Liver (tissue), 9 donors: ENCODE data around the gene CYP2B6. TPM values are rescaled to one million over a fixed set of nuclear protein-coding genes. Genes with fewer than 3 reads are reported as not detected.

Experiments used
- DNase-seq: peaks from one replicate; pipeline ENCODE4 v3.0.0-alpha.2; 2017; ENCODE audit warnings: low spot score
- H3K27ac ChIP-seq, 2 donors: one replicate each; pipeline ENCODE4 v1.7.0; 2013; ENCODE audit warnings: inconsistent platforms in 2 of 2, low read length in 2 of 2, control low read depth in 1 of 2, low read depth in 1 of 2, mild to moderate bottlenecking in 1 of 2
- H3K27me3 ChIP-seq, 4 donors: one replicate each; pipeline versions ENCODE4 v1.6.1 to v1.7.0; 2013; ENCODE audit warnings: low read length in 3 of 4, inconsistent platforms in 1 of 4, mild to moderate bottlenecking in 1 of 4, moderate library complexity in 1 of 4; ENCODE audit not compliant: control insufficient read depth in 4 of 4, insufficient read depth in 4 of 4
- H3K36me3 ChIP-seq, 4 donors: one replicate each; pipeline versions ENCODE4 v1.6.1 to v1.7.0; 2013; ENCODE audit warnings: low read length in 3 of 4, mild to moderate bottlenecking in 3 of 4, low read depth in 1 of 4, moderate library complexity in 1 of 4; ENCODE audit not compliant: control insufficient read depth in 4 of 4, insufficient read depth in 3 of 4
- H3K4me1 ChIP-seq, 4 donors: one replicate each; pipeline versions ENCODE4 v1.6.1 to v1.7.0; 2013; ENCODE audit warnings: low read length in 3 of 4, mild to moderate bottlenecking in 3 of 4, moderate library complexity in 1 of 4; ENCODE audit not compliant: control insufficient read depth in 4 of 4, insufficient read depth in 4 of 4
- H3K4me3 ChIP-seq, 3 donors: one replicate each; pipeline versions ENCODE4 v1.6.1 to v1.7.0; 2013; ENCODE audit warnings: low read length in 3 of 3, control low read depth in 1 of 3, low read depth in 1 of 3, mild to moderate bottlenecking in 1 of 3
- H3K9ac ChIP-seq, 2 donors: one replicate each; pipeline ENCODE4 v1.7.0; 2013; ENCODE audit warnings: low read length in 2 of 2, mild to moderate bottlenecking in 2 of 2, moderate library complexity in 2 of 2, control low read depth in 1 of 2, low read depth in 1 of 2
- H3K9me3 ChIP-seq, 4 donors: one replicate each; pipeline versions ENCODE4 v1.6.1 to v1.7.0; 2013; ENCODE audit warnings: low read length in 3 of 4; ENCODE audit not compliant: control insufficient read depth in 4 of 4
- EGR1 ChIP-seq, 2 donors: IDR thresholded peaks; 2 replicates each; pipeline ENCODE4 v1.6.1; 2016 to 2018; ENCODE audit warnings: antibody characterized with exemption in 2 of 2, low read depth in 2 of 2
- FOXA1 ChIP-seq: IDR thresholded peaks from 2 replicates; pipeline ENCODE4 v1.6.1; 2016; ENCODE audit warnings: antibody characterized with exemption
- FOXA2 ChIP-seq: IDR thresholded peaks from 2 replicates; pipeline ENCODE4 v1.6.1; 2016; ENCODE audit warnings: antibody characterized with exemption
- GABPA ChIP-seq, 2 donors: IDR thresholded peaks in 1 of 2; conservative IDR thresholded peaks in 1 of 2; 2 replicates each; pipeline ENCODE4 v1.6.1; 2016; ENCODE audit warnings: antibody characterized with exemption in 2 of 2, mild to moderate bottlenecking in 1 of 2, moderate library complexity in 1 of 2
- HNF4A ChIP-seq, 2 donors: conservative IDR thresholded peaks; 2 replicates each; pipeline ENCODE4 v1.6.1; 2016; ENCODE audit warnings: antibody characterized with exemption in 2 of 2, mild to moderate bottlenecking in 2 of 2
- HNF4G ChIP-seq: IDR thresholded peaks from 2 replicates; pipeline ENCODE4 v1.6.1; 2016; ENCODE audit warnings: antibody characterized with exemption
- JUND ChIP-seq, 2 donors: IDR thresholded peaks; 2 replicates each; pipeline ENCODE4 v1.6.1; 2016; ENCODE audit warnings: antibody characterized with exemption in 2 of 2
- NR2F2 ChIP-seq: IDR thresholded peaks from 2 replicates; pipeline ENCODE4 v1.6.1; 2016; ENCODE audit warnings: antibody characterized with exemption
- RAD21 ChIP-seq, 2 donors: IDR thresholded peaks; 2 replicates each; pipeline ENCODE4 v1.6.1; 2016; ENCODE audit warnings: antibody characterized with exemption in 2 of 2, mild to moderate bottlenecking in 2 of 2
- REST ChIP-seq: IDR thresholded peaks from 2 replicates; pipeline ENCODE4 v1.6.1; 2016; ENCODE audit warnings: antibody characterized with exemption, mild to moderate bottlenecking
- RXRA ChIP-seq, 2 donors: IDR thresholded peaks; 2 replicates each; pipeline ENCODE4 v1.6.1; 2017 to 2018; ENCODE audit warnings: antibody characterized with exemption in 2 of 2, mild to moderate bottlenecking in 1 of 2
- SP1 ChIP-seq: IDR thresholded peaks from 2 replicates; pipeline ENCODE4 v1.6.1; 2018; ENCODE audit warnings: antibody characterized with exemption, mild to moderate bottlenecking
- TAF1 ChIP-seq: conservative IDR thresholded peaks from 2 replicates; pipeline ENCODE4 v1.6.1; 2016; ENCODE audit warnings: antibody characterized with exemption, mild to moderate bottlenecking
- YY1 ChIP-seq: IDR thresholded peaks from 2 replicates; pipeline ENCODE4 v1.6.1; 2016; ENCODE audit warnings: antibody characterized with exemption, mild to moderate bottlenecking
- ZBTB33 ChIP-seq: IDR thresholded peaks from 2 replicates; pipeline ENCODE4 v1.6.1; 2016; ENCODE audit warnings: antibody characterized with exemption
- whole genome bisulfite sequencing: extraction: QIAGEN DNeasy Blood & Tissue Kit; methylation state at CpG from one replicate; pipeline ENCODE4 v1.1.7; 2013; 5-methylcytosine and 5-hydroxymethylcytosine counted together
- polyA plus RNA-seq, 2 donors: library from polyadenylated mRNA; stranded (reverse) in 1 of 2; unstranded in 1 of 2; fragments of 200-250 nt in 1 of 2; fragments of >200 nt in 1 of 2; fragmentation: Nextera tagmentation in 1 of 2; extraction: Ambion mirVana in 1 of 2; gene quantifications; one replicate each; pipeline versions ENCODE4 v1.2.1 to v1.2.3, GENCODE V29; 2013 to 2015
- total RNA-seq, 2 donors: library from RNA; depleted of rRNA; stranded (reverse); fragments of >200 nt; gene quantifications; one replicate each; pipeline ENCODE4 v1.2.3, GENCODE V29; 2014
- TF ChIP-seq, protein P1 (sequence below): IDR thresholded peaks from 2 replicates; pipeline ENCODE4 v1.6.1; 2016; ENCODE audit warnings: antibody characterized with exemption
- TF ChIP-seq, protein P2 (sequence below): IDR thresholded peaks from 2 replicates; pipeline ENCODE4 v1.6.1; 2016; ENCODE audit warnings: antibody characterized with exemption
- TF ChIP-seq, protein P3 (sequence below): fragments of 150-350 bp; IDR thresholded peaks from 2 replicates; pipeline ENCODE4 v1.5.1; 2017; ENCODE audit warnings: improper control_type of control experiment, low read depth, low read length; ENCODE audit not compliant: missing input control
- donor health status: healthy.
- donor health status: healthy.
- donor health status: healthy.
- donor health status: healthy.
- donor health status: healthy.

Gene CYP2B6
- total and polyA plus RNA-seq, 4 donors: 13.0 to 751 (median 16.6) TPM; not detected in 1

DNA sequence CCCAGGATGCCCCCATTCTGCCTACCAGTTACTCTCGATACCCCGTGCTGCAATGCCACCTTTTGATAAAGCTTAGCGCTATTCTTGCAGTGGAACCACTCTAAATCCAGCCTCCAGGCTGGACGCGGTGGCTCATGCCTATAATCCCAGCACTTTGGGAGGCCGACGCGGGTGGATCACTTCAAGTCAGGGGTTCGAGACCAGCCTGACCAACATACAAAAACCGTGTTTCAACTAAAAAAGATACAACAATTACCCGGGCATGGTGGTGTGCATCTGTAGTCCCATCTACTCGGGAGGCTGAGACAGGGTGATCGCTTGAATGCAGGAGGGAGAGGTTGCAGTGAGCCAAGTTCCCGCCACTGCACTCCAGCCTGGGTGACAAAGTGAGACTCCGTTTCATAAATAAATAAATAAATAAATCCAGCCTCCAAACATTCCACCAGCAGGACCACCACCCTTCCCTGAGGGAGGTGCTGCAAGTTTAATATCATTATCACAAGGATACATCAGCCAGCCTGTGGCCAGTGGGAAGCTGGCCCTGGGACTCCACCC is 27.7 kb downstream of the CYP2B6 start:
- Histone ChIP-seq H3K27me3 (no peaks in the 10 kb centered on the region), H3K4me3 (no peak overlapping the region), H3K36me3 (peaks cover 0 to 17% (median 13%) of the 10 kb centered on the region in 4 donors), H3K9me3 (no peaks in the 10 kb centered on the region), H3K9ac (no peak overlapping the region), H3K4me1 (no peaks in the 10 kb centered on the region), H3K27ac (no peak overlapping the region)
- DNase-seq: no peak
- TF ChIP-seq TAF1 (no peak), YY1 (no peak), ZBTB33 (no peak), GABPA (IDR thresholded peaks at IDR 0.05 in 1 of 2, conservative IDR thresholded peaks at IDR 0.05 in 1 of 2) (no peak), FOXA2 (no peak), SP1 (no peak), NR2F2 (no peak), HNF4G (no peak), FOXA1 (no peak), HNF4A (conservative IDR thresholded peaks at IDR 0.05) (no peak), REST (no peak), JUND (IDR thresholded peaks at IDR 0.05) (no peak), EGR1 (IDR thresholded peaks at IDR 0.05; ENCODE audit: low read depth in 2 of 2) (no peak), RAD21 (IDR thresholded peaks at IDR 0.05) (no peak), RXRA (IDR thresholded peaks at IDR 0.05) (no peak)
- TF ChIP-seq, protein P1, sequence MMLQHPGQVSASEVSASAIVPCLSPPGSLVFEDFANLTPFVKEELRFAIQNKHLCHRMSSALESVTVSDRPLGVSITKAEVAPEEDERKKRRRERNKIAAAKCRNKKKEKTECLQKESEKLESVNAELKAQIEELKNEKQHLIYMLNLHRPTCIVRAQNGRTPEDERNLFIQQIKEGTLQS: no peak
- TF ChIP-seq, protein P2, sequence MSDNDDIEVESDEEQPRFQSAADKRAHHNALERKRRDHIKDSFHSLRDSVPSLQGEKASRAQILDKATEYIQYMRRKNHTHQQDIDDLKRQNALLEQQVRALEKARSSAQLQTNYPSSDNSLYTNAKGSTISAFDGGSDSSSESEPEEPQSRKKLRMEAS: no peak
- TF ChIP-seq, protein P3, sequence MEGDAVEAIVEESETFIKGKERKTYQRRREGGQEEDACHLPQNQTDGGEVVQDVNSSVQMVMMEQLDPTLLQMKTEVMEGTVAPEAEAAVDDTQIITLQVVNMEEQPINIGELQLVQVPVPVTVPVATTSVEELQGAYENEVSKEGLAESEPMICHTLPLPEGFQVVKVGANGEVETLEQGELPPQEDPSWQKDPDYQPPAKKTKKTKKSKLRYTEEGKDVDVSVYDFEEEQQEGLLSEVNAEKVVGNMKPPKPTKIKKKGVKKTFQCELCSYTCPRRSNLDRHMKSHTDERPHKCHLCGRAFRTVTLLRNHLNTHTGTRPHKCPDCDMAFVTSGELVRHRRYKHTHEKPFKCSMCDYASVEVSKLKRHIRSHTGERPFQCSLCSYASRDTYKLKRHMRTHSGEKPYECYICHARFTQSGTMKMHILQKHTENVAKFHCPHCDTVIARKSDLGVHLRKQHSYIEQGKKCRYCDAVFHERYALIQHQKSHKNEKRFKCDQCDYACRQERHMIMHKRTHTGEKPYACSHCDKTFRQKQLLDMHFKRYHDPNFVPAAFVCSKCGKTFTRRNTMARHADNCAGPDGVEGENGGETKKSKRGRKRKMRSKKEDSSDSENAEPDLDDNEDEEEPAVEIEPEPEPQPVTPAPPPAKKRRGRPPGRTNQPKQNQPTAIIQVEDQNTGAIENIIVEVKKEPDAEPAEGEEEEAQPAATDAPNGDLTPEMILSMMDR: no peak
- WGBS: 91% methylated on average over 15 of the region's 15 CpGs
